ENCODE measurements around the gene UNCX. TPM values are rescaled to one million over a fixed set of nuclear protein-coding genes. Genes with fewer than 3 reads are reported as not detected.

UNCX gene
- total and polyA plus RNA-seq, 2 of the 8 experiments (the other 6 are each of a cell fraction or from before 2014, with no cell fraction given): not detected

DNA sequence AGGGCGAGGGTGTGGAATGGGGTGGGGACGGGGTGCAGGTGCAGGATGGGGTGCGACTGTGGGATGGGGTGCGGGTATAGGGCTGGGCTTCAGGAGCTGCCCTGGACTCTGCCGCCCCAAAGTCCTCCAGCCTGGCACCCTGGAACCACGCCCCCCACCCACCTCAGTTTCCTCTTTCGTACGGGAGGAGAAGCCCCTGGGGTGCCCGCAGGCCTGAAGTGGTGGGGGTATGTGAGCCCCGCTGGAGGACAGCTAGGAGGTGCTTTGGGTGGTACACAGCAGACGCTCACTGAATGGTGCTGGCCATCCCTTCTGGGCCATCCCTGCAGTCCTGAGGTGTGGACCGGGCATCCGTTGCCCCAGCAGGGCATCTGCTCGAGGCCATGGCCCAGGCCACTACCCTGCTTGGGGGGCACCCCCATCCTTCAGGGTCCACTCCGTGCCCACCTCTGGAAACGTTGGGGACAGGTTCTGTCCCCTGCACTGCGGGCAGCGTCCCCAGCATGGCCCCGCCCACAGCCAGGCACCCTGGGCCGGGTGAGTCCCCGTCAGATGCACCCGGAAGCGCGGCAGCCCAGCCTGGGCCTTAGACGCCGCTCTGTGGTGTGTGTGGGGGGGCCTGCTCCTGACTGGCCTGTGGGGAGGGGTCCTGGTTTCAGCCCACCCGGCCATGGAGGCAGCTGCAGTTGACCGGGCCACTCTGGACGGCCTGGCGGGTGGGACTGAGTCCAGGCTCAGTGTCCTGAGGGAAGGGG lies 41.6 kb downstream of the UNCX start:
- H4K20me1 ChIP-seq (replicated peaks in 1 of 2; ENCODE audit: control insufficient read depth in 1 of 2, insufficient read depth in 2 of 2, low read length in 2 of 2): no peaks in the 10 kb centered on the region
- H2BK120ac ChIP-seq (replicated peaks; ENCODE audit: low read depth, low read length): no peak overlapping the region
- H3K56ac ChIP-seq (replicated peaks; ENCODE audit: insufficient read length, low read depth, low read length): no peak overlapping the region
- peaks cover 2% of the 10 kb centered on the region; the same call in 1 of the 2 replicates for H3K23me2 ChIP-seq (ENCODE audit: low read depth, low read length)
- no peak overlapping the region for H2BK15ac ChIP-seq (ENCODE audit: low read length)
- no peak overlapping the region for H3K9ac ChIP-seq (replicated peaks in 1 of 4; ENCODE audit: extremely low read depth in 1 of 4, low read depth in 3 of 4, low read length in 3 of 4)
- no peak overlapping the region for H2BK12ac ChIP-seq (ENCODE audit: low read depth, low read length)
- POLR2A ChIA-PET (ENCODE audit: partially characterized antibody): interaction anchor here (1.0 kb wide), 1 partner anchor 16 kb away, joined by 5 read pairs; no protein-coding TSS in a partner anchor
- FAIRE-seq (no peak), DNase-seq (ENCODE audit: low read depth in 1 of 2, low spot score in 2 of 2) (no peak)
- no peaks in the 10 kb centered on the region for H3K27me3 ChIP-seq (replicated peaks in 1 of 4; ENCODE audit: control insufficient read depth in 3 of 4, extremely low read depth in 1 of 4, insufficient read depth in 3 of 4, low read length in 3 of 4)
- peaks cover 3 to 6% of the 10 kb centered on the region in 2 experiments; a peak in 2 of 4 replicates for H3K9me3 ChIP-seq (ENCODE audit: insufficient read depth in 2 of 2, low read depth in 1 of 2, low read length in 1 of 2)
- no peak overlapping the region for H4K8ac ChIP-seq (ENCODE audit: extremely low read depth, insufficient read depth, low read length)
- H2AK5ac ChIP-seq (ENCODE audit: low read depth, low read length): no peak overlapping the region
- H3K18ac ChIP-seq (ENCODE audit: extremely low read depth, low read length): no peak overlapping the region
- H3K23ac ChIP-seq (ENCODE audit: insufficient read length): no peak overlapping the region
- H3K27ac ChIP-seq (ENCODE audit: low read depth, low read length): no peak overlapping the region
- 84% methylated on average over 24 of the region's 30 CpGs; no CpG with 5 or more reads in 1 of the 2 experiments for WGBS, 2 experiments (ENCODE audit: extremely low coverage in 1 of 2, insufficient coverage in 1 of 2, insufficient read length in 1 of 2, insufficient replicate concordance in 2 of 2, low coverage in 1 of 2, low lambda C conversion rate in 2 of 2, missing lambda C conversion rate in 1 of 2)
- H2BK20ac ChIP-seq (ENCODE audit: low read length): no peak overlapping the region
- no peak overlapping the region for H4K5ac ChIP-seq (ENCODE audit: insufficient read length, low read depth, low read length)
- H3K4me3 ChIP-seq (ENCODE audit: extremely low read depth in 1 of 4, insufficient read depth in 2 of 4, low read depth in 3 of 4, low read length in 4 of 4): no peak overlapping the region
- H3K79me1 ChIP-seq (ENCODE audit: low read depth, low read length): no peaks in the 10 kb centered on the region
- H2BK5ac ChIP-seq (ENCODE audit: low read depth, low read length): no peak overlapping the region
- H3K4ac ChIP-seq (replicated peaks; ENCODE audit: insufficient read length, low read depth, low read length): no peak overlapping the region
- H4K91ac ChIP-seq (replicated peaks; ENCODE audit: insufficient read length, low read length): no peak overlapping the region
- H3K36me3 ChIP-seq (ENCODE audit: control insufficient read depth in 2 of 4, insufficient read depth in 4 of 4, low read length in 3 of 4): no peaks in the 10 kb centered on the region
- TF ChIP-seq, protein P1, sequence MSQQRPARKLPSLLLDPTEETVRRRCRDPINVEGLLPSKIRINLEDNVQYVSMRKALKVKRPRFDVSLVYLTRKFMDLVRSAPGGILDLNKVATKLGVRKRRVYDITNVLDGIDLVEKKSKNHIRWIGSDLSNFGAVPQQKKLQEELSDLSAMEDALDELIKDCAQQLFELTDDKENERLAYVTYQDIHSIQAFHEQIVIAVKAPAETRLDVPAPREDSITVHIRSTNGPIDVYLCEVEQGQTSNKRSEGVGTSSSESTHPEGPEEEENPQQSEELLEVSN (IDR thresholded peaks at IDR 0.05): no peak
- no peak for TF ChIP-seq YY1 (IDR thresholded peaks at IDR 0.05; ENCODE audit: low read depth, low read length)
- no peak for TF ChIP-seq CBX5 (IDR thresholded peaks at IDR 0.05; ENCODE audit: low read depth, low read length)
- TF ChIP-seq RBBP5 (IDR thresholded peaks at IDR 0.05; ENCODE audit: borderline replicate concordance, low read depth, low read length): no peak
- no peak for TF ChIP-seq NANOG (IDR thresholded peaks at IDR 0.05; ENCODE audit: insufficient read depth, low read depth, low read length, poor library complexity, severe bottlenecking)
- no peaks in the 10 kb centered on the region; a peak in 1 of 7 replicates for H3K4me1 ChIP-seq (replicated peaks in 1 of 4; ENCODE audit: control insufficient read depth in 3 of 4, insufficient read depth in 4 of 4, low read length in 3 of 4)
- CTCF ChIA-PET (ENCODE audit: partially characterized antibody): no interaction called here
- no peaks in the 10 kb centered on the region for H3K79me2 ChIP-seq (ENCODE audit: control insufficient read depth in 1 of 2, insufficient read depth in 2 of 2, low read length in 2 of 2)
- H3K14ac ChIP-seq (ENCODE audit: insufficient read length): no peak overlapping the region
- H3K4me2 ChIP-seq (ENCODE audit: insufficient read depth in 1 of 2, low read depth in 2 of 2, low read length in 2 of 2): no peak overlapping the region
- H2AFZ ChIP-seq (ENCODE audit: low read length): no peak overlapping the region
